HepG2 (cell line): ENCODE measurements around the gene WSCD1. TPM values are rescaled to one million over a fixed set of nuclear protein-coding genes. Genes with fewer than 3 reads are reported as not detected.

Experiments
- ATAC-seq: fragments of 200-7000 bp; cut with Tn5 transposase; 3 replicates; pipeline ENCODE4 v1.9.1; 2020; ENCODE audit warnings: mild to moderate bottlenecking, moderate library complexity
- BruUV-seq: library from RNA; stranded (reverse); fragments of 400-500 nt; replicated peaks from 2 replicates; lab custom pipeline; 2021; lab: Mats Ljungman, UMichigan
- CTCF ChIA-PET: fragments of 300-600 bp; formaldehyde crosslinking; extraction: SDS; loops from one replicate; lab custom pipeline; 2021; ENCODE audit warnings: low total read pairs, inconsistent platforms, low intra/inter-chr PET ratio; lab: Yijun Ruan, JAX
- POLR2A ChIA-PET: fragments of 350-600 bp; sonication (Branson Sonifier 250); formaldehyde crosslinking; loops from one replicate; lab custom pipeline; 2020; ENCODE audit warnings: antibody characterized with exemption, inconsistent platforms; lab: Yijun Ruan, JAX
- DNase-seq: peaks from one replicate; pipeline ENCODE4 v3.0.0-alpha.2; 2015; ENCODE audit warnings: low spot score
- FAIRE-seq: peaks from 3 replicates; lab custom pipeline; 2011; peaks lifted over from hg19 to GRCh38; lab: Jason Lieb, UNC
- H2AFZ ChIP-seq: one replicate; pipeline ENCODE4 v1.6.1; 2011; ENCODE audit warnings: low read length, inconsistent platforms
- H3K27ac ChIP-seq: fragments of 300-600 bp; 3 replicates; pipeline ENCODE4 v1.8.0; 2011; ENCODE audit warnings: mixed run types, mild to moderate bottlenecking, mixed read lengths, low read length, inconsistent platforms; ENCODE audit not compliant: insufficient read depth; ENCODE audit errors: extremely low read length
- H3K27me3 ChIP-seq, 2 experiments: fragments of 200-600 bp in 1 of 2; 2 replicates in 1 of 2; 3 replicates in 1 of 2; pipeline versions ENCODE4 v1.6.0 to v1.8.0; 2011; ENCODE audit warnings: low read length in 2 of 2, mild to moderate bottlenecking in 2 of 2, moderate library complexity in 2 of 2, inconsistent platforms in 1 of 2; ENCODE audit not compliant: insufficient read depth in 2 of 2, control insufficient read depth in 1 of 2
- H3K36me3 ChIP-seq, 2 experiments: fragments of 200-600 bp in 1 of 2; replicated peaks in 1 of 2; 2 replicates in 1 of 2; 3 replicates in 1 of 2; pipeline versions ENCODE4 v1.5.1 to v1.8.0; 2011; ENCODE audit warnings: low read length in 2 of 2, inconsistent platforms in 1 of 2; ENCODE audit not compliant: insufficient read depth in 2 of 2, control insufficient read depth in 1 of 2
- H3K4me1 ChIP-seq: 2 replicates; pipeline ENCODE4 v1.5.1; 2012; ENCODE audit warnings: low read length, inconsistent platforms; ENCODE audit not compliant: insufficient read depth
- H3K4me2 ChIP-seq: 2 replicates; pipeline ENCODE4 v1.6.0; 2011; ENCODE audit warnings: low read depth, low read length, inconsistent platforms
- H3K4me3 ChIP-seq, 3 experiments: fragments of 200-600 bp in 1 of 3; sonication (generic), shearing (Covaris generic) in 1 of 3; replicated peaks in 1 of 3; 2 replicates each; pipeline ENCODE4 v1.5.1; 2011 to 2016; ENCODE audit warnings: low read length in 3 of 3, inconsistent platforms in 2 of 3, low read depth in 2 of 3, mild to moderate bottlenecking in 2 of 3, control low read depth in 1 of 3, mixed read lengths in 1 of 3; ENCODE audit not compliant: insufficient read depth in 1 of 3
- H3K79me2 ChIP-seq: one replicate; pipeline ENCODE4 v1.6.1; 2011; ENCODE audit warnings: low read length, inconsistent platforms; ENCODE audit not compliant: insufficient read depth
- H3K9ac ChIP-seq: 2 replicates; pipeline ENCODE4 v1.6.0; 2011; ENCODE audit warnings: mild to moderate bottlenecking, low read depth, low read length, inconsistent platforms; ENCODE audit not compliant: insufficient read depth
- H3K9me3 ChIP-seq: 2 replicates; pipeline ENCODE4 v1.5.1; 2012; ENCODE audit warnings: mild to moderate bottlenecking, low read length
- H4K20me1 ChIP-seq: 2 replicates; pipeline ENCODE4 v1.6.0; 2011; ENCODE audit warnings: inconsistent platforms, mild to moderate bottlenecking, low read length, moderate library complexity; ENCODE audit not compliant: insufficient read depth
- GZF1 ChIP-seq: sonication (generic); formaldehyde crosslinking; IDR thresholded peaks from 2 replicates; pipeline ENCODE4 v1.5.1; 2020; ENCODE audit warnings: mild to moderate bottlenecking, missing genetic modification reagents
- NFE2L2 ChIP-seq: fragments of 150-350 bp; IDR thresholded peaks from 2 replicates; pipeline ENCODE4 v1.6.1; 2014; ENCODE audit warnings: low read length
- RBM22 ChIP-seq: fragments of 200-400 bp; formaldehyde crosslinking; optimal IDR thresholded peaks from 2 replicates; pipeline ENCODE3; 2017; ENCODE audit warnings: mild to moderate bottlenecking, low read length, moderate library complexity
- RBM39 ChIP-seq: fragments of 200-400 bp; formaldehyde crosslinking; IDR thresholded peaks from one replicate; pipeline ENCODE4 v1.6.1; 2018; ENCODE audit warnings: antibody characterized with exemption, mild to moderate bottlenecking, low read depth, low read length; ENCODE audit not compliant: poor library complexity, severe bottlenecking
- ZNF766 ChIP-seq: sonication (generic); formaldehyde crosslinking; IDR thresholded peaks from 2 replicates; pipeline ENCODE4 v1.5.0; 2020; ENCODE audit warnings: missing genetic modification reagents, borderline replicate concordance
- WGBS: methylation state at CpG from one replicate; pipeline ENCODE4 v1.1.6; 2017; ENCODE audit warnings: low lambda C conversion rate; 5-methylcytosine and 5-hydroxymethylcytosine counted together
- in situ Hi-C: cut with HindIII; loops from 2 replicates; pipeline ENCODE4 v1.10.0; 2017; ENCODE audit warnings: low pct_unique_long_range_greater_than_20kb; ENCODE audit not compliant: extremely low pct_ligation_motif_present
- intact Hi-C: fragments of 100-400 bp; cut with micrococcal nuclease; formaldehyde crosslinking; loops from one replicate; pipeline ENCODE4 v1.10.0; 2022; ENCODE audit not compliant: unreplicated experiment
- polyA plus RNA-seq, 8 experiments: library from polyadenylated mRNA; depleted of rRNA in 3 of 8; stranded (reverse) in 7 of 8; unstranded in 1 of 8; fragments of >200 nt; fragmentation: Illumina TruSeq in 4 of 8; extraction: Trizol in 4 of 8; gene quantifications; 2 replicates each; pipeline versions ENCODE4 v1.2.1 to v1.2.3, GENCODE V29; 2011 to 2016; ENCODE audit warnings: low read depth in 4 of 8, missing spikeins in 1 of 8, mixed read lengths in 1 of 8; ENCODE audit not compliant: insufficient read depth in 1 of 8
- total RNA-seq, 5 experiments: library from RNA; depleted of rRNA; stranded (reverse); fragments of >200 nt; fragmentation: Illumina TruSeq; extraction: Trizol; gene quantifications; 2 replicates each; pipeline ENCODE4 v1.2.3, GENCODE V29; 2016; ENCODE audit warnings: low read depth in 1 of 5
- TF ChIP-seq, protein P1 (sequence below): IDR thresholded peaks from 2 replicates; pipeline ENCODE4 v1.6.1; 2016; ENCODE audit warnings: missing biosample characterization, missing genetic modification reagents, low read depth

WSCD1 gene
- total and polyA plus RNA-seq, 2 of the 13 experiments (the other 11 are each of a cell fraction or from before 2014, with no cell fraction given): 0.24 to 2.7 TPM

DNA sequence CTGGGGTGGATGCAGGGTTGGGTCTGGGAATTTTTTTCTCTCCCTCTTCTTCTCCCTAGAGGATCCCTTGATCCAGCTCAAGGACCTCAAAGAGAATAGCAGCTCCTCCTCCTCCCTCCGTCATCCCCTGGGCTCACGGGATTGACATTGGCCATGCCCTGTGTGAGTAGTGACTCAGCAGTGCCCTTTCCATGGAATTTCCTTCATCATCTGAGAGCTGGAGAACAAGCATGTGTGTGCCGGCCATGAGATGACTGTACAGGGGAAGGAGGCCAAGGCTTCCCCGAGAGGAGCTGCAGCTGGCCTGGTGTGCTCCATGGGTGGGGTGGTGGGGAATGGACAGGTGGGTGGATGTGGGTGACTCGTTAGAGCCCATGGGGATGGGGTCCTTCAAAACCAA, 8.9 kb upstream of the WSCD1 start:
- H3K27me3 ChIP-seq: peaks cover 0 to 14% of the 10 kb centered on the region in 2 experiments; a peak in 2 of 5 replicates
- H3K27ac ChIP-seq: no peak overlapping the region
- ChIA-PET POLR2A (interaction anchor here (2.2 kb wide), 1 partner anchor 10 kb away, joined by 6 read pairs; no protein-coding TSS in a partner anchor), CTCF (no interaction called here)
- H3K4me3 ChIP-seq: no peak overlapping the region
- 3% methylated on average over 5 of the region's 5 CpGs for WGBS
- no peak overlapping the region for H2AFZ ChIP-seq
- H3K36me3 ChIP-seq: no peaks in the 10 kb centered on the region
- no peaks in the 10 kb centered on the region for H4K20me1 ChIP-seq
- no peaks in the 10 kb centered on the region for H3K79me2 ChIP-seq
- no peak for TF ChIP-seq ZNF766
- peak; percentile 7; the same call in 1 of the 2 replicates for TF ChIP-seq NFE2L2
- no peak; the same call in 2 of the 3 replicates for ATAC-seq
- no peaks in the 10 kb centered on the region for H3K9me3 ChIP-seq
- H3K9ac ChIP-seq: no peak overlapping the region
- intact Hi-C loops (no loop called here), in situ Hi-C loops (no loop called here)
- FAIRE-seq: no peak
- DNase-seq: peak; percentile 19
- no TSS peak for BruUV-seq
- H3K4me1 ChIP-seq: no peaks in the 10 kb centered on the region
- H3K4me2 ChIP-seq: no peak overlapping the region

GRCh38 chr17:6064868-6065267, 5.3 kb upstream of the WSCD1 start:
- H3K79me2 ChIP-seq: no peaks in the 10 kb centered on the region
- H3K4me1 ChIP-seq: peaks cover 7% of the 10 kb centered on the region
- H3K27ac ChIP-seq: no peak overlapping the region
- ChIA-PET CTCF (no interaction called here), POLR2A (no interaction called here)
- WGBS: 0% methylated on average over 5 of the region's 6 CpGs
- ATAC-seq: no peak
- TF ChIP-seq GZF1 (CRISPR knock-in tag): no peak
- TF ChIP-seq, protein P1, sequence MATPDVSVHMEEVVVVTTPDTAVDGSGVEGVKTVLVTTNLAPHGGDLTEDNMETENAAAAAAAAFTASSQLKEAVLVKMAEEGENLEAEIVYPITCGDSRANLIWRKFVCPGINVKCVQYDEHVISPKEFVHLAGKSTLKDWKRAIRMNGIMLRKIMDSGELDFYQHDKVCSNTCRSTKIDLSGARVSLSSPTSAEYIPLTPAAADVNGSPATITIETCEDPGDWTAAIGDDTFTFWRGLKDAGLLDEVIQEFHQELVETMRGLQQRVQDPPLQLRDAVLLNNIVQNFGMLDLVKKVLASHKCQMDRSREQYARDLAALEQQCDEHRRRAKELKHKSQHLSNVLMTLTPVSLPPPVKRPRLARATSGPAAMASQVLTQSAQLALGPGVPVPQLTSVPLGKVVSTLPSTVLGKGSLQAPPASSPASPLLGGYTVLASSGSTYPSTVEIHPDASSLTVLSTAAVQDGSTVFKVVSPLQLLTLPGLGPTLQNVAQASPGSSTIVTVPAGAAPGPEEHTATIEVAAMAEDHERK (CRISPR knock-in tag): no peak
- no peak for TF ChIP-seq RBM39
- TF ChIP-seq ZNF766: no peak
- no peak for TF ChIP-seq RBM22
- intact Hi-C loops (no loop called here), in situ Hi-C loops (no loop called here)
- no peak overlapping the region for H2AFZ ChIP-seq
- H3K4me2 ChIP-seq: no peak overlapping the region
- no TSS peak for BruUV-seq
- H3K27me3 ChIP-seq: peaks cover 0 to 20% of the 10 kb centered on the region in 2 experiments; a peak in 4 of 5 replicates
- DNase-seq: no peak
- no peak for FAIRE-seq
- H3K4me3 ChIP-seq: no peak overlapping the region
- H4K20me1 ChIP-seq: no peaks in the 10 kb centered on the region
- H3K36me3 ChIP-seq: no peaks in the 10 kb centered on the region
- H3K9me3 ChIP-seq: no peaks in the 10 kb centered on the region
- H3K9ac ChIP-seq: no peak overlapping the region
